EH (cell line): Measurements from ENCODE around the gene RARRES2.
"Not testable (repeated sequence)": the region's sequence is repeated elsewhere in the genome, so short reads cannot be mapped to it uniquely, and the experiment has no call there.

Experiments used
- DNase-seq: peaks from one replicate; pipeline ENCODE4 v3.0.0-alpha.2; 2015; ENCODE audit warnings: low read depth

The RARRES2 gene

DNA sequence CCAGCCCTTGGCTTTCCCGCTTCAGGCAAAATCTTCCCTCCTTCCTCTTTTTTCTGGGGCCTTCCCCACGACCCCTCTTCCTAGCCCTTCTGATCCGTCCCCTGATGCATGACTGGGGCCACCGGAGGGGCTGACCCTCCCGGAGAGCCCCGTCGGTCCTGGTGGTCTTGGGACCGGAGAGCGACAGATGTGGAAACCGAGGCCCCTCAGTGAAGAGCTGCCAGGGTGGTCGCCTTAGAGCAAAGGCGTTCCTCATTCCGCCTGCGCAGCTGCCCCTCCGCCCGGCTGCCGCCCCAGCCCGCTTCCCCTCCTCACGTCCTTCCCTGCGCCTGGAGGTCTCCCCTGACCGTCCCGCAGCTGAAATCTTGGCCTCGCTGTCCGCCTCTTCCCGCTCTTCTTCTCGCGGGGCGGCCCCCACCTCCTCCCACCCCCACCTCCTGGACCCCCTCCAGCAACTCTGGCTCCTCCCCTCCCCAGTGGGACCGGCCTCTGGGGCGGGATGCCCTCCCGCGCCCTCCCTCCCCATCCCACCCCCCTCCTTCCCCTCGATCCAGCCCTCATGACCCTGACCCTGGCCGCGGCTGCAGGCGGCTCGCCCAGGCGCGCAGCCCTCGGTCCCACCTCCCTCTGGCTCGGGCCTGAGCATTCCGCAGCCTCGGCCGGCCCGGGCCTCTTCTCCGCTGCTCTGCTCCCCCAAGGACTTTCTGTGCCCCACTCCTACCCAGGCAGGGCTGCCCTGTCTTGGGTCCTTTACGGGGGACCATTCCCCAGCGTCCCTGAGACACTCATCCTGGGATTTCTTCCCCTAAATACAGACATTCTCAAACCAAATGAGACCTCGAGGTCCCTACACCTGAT, at the start of gene RARRES2:
TSS of gene RARRES2 (minus strand) at position 367 of the 858 bp plus-strand sequence. CDS start 1,020 bp downstream, outside the sequence.
- no peak for DNase-seq

- DNase-seq: peak; percentile 38
These were observed 48.8 kb upstream of the RARRES2 start for GRCh38 chr7:150390205-150390604.

- DNase-seq: no peak
These were observed 48.0 kb upstream of the RARRES2 start for GRCh38 chr7:150389532-150389816.

DNA sequence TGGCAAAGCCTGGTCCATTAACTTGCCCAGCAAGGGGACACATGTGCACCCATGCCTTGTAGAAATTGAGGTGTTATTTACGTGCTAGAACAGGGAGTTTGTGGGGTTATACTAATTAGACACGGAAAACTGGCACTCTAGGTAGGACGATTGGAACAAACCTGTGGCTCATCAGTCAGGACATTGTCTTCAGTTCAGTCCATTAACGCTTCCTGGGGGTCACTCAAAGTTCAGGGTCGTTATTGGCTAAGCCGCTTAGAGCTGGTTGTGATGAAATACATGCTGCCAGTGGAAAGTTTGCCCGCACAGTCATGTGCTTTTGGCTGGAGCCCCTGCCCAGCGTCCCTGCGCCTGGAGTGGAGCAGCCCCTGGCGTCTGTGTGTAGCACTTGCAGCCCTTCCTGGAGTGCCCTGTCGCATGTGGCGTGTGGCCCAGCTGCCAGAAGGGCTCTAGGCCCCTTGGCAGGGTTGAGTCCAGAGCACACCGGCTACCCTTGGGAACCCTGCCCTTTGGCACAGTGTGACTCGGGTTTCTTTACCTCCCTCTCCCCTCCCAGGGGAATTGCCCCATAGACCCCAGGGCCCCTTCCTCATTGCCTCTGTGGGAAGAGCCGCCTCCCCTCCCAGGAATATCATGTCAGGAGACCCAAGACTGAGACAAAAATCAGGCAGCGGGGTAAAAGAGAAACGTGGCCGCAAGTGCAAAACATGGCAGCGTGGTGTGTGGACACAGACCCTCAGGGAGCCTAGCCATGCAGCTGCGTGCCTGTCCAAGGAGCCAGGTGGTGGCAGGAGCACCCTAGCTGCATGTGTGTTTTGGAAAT, 47.5 kb upstream of the RARRES2 start:
- DNase-seq: no peak

DNA sequence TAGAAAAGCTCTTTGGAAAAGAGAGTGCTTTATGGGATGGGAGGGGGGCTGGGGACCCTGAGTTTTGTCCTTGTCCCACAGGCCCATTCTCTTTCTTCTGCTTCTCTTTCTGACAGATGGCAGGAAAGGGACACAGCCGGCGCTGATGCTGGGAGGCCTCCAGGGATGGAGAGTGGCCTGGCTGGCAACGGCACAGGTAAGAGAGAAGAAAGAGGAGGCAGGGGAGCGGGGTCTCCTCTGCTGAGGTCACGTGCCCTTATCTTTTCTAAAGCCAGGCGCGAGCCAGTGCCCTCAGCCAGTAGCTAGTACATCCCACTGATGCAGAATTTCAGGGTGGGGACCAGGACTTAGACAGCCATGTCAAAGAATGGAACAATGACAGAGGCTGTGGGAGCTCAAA, 46.9 kb upstream of the RARRES2 start:
- DNase-seq: no peak

- not testable (repeated sequence) for DNase-seq
These were observed 44.5 kb upstream of the RARRES2 start for GRCh38 chr7:150385884-150386283.

DNA sequence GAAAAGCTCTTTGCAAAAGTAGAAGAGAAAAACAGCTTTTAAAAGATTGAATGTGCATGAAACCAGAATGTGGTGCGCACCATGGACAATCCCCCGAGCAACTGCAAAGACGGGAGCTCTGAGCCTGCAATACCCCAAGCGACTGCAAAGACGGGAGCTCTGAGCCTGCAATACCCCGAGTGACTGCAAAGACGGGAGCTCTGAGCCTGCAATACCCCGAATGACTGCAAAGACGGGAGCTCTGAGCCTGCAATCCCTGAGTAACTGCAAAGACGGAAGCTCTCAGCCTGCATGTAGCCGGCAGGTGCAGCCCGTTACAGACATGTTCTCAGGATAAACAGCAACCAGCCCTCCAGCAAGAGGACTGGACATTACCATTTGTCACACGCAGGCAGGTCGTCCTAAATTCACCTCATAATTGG, 43.9 kb upstream of the RARRES2 start:
- DNase-seq: no peak

DNA sequence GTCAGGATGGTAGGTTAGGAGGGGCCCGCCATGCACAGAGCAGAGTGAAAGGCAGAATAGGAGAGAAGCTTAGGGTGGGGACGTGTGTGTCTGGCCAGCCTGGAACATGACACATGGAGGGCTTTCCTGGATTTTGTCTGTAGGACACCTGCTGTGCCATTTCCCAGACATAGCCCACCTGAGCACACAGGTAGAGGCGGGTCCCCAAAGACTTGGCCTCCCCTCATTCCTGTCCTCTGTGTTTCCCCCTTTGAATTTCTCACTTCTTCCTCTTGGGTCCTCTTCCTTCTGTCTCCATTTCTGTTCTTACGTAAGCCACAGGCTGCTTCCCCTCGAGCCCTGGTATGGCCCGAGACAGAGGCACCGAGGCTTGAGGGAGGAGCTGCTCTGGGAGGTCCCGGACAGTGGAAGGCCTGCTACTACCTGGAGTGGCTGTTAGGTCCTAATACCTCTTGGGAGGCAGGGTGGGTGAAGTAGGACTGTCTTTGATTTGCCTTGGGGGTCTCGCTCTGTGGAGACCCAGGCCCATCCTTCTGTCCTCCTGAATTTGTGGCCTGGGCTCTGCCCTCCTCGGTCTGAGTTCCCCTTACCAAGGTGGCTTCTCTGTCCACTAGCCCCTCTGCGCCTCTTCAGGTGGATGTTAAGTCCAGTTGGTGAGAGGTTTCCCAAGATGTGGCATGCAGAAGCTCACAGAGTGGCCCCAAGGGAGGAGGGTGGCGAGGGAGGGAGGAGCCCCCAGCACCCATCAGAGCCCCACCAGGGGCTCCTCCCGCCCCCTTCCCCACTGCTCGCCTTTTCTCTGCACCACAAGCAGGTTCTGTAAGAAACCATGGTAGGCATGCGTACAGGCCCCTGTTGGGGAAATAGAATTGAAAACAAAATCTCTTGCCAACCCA, 43.2 kb upstream of the RARRES2 start:
- DNase-seq: no peak

DNA sequence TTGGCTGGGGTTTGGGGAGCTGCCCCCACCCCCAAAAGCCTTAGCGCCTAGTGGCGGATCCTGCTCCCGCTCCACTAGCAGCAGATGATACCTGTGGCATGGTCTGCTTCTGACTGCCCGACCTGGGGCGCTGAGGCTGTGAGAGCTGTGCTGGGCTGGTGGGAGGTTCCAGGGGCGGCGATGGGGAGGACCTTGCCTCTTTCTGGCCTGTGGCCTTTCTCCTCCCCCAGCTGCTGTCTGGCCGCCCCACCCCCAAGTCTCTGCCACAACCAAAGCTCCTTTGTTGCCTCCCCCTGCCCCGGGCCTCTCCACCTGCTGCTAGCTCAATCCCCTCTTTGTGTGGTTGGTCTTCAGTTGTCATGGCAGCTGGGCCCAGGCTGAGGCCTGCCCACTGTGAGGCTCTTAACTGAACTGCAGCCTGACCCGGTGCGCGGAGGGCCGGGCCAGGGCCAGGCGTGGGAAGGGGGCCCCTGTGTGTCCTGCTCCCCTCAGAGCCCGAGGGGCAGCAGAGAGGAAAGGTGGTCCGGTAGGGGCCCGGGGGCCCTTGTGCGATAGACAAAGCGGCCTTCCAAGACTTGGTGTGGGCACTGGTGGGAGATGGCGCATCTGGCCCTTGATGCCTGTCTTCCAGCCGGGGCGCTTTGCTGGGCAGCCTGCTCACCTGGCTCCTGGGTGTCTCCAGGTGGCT, 42.4 kb upstream of the RARRES2 start:
- DNase-seq: no peak

- DNase-seq: no peak
These were observed 41.4 kb upstream of the RARRES2 start for GRCh38 chr7:150382844-150383225.

- no peak for DNase-seq
These were observed 40.9 kb upstream of the RARRES2 start for GRCh38 chr7:150382123-150382843.

DNA sequence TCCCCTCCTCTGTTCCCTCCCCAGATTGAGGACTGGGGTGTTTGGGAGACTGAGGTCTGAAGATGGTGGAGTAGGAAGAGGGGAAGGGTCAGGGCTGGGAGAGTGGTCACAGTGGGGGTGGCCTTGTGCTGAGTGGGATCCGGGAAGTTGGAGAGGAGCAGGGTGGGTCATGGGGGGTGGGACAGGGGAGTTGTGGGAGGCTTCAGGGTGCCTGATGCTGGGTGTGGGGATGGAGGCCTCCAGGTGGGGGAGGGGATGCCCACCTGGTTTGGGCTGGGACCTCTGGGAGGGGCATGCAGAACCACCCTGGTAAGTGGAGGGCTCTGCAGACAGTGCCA, 40.3 kb upstream of the RARRES2 start:
- DNase-seq: no peak

DNA sequence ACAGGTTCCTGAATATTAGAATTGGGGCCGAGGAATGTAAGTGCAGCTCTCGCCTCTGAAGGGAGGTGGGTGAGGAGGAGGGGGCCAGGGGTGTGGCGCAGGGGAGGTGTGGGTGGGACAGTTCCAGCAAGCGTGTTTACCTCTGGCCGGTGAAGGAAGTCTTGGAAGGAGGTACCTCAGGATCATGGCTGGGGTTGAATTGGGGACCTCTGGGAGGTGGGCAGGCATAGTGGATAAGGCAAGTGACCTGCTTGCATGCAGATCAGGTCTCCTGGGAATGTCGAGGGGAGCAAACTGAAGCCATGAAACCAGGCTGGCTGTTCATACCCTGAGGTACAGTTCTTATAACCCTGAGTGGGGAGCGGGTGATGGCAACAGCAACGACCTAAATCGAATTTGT, 39.7 kb upstream of the RARRES2 start:
- DNase-seq: no peak

- DNase-seq: no peak
These were observed 39.0 kb upstream of the RARRES2 start for GRCh38 chr7:150380463-150380862.

- DNase-seq: peak; percentile 40
These were observed 38.3 kb upstream of the RARRES2 start for GRCh38 chr7:150379441-150380379.

GRCh38 chr7:150378853-150379440, 37.5 kb upstream of the RARRES2 start, which contains the start of gene ZNF775:
Gene ZNF775, plus strand, starts transcription at chr7:150379330. Its CDS starts 9,141 bp downstream, at chr7:150388471.
- DNase-seq: peak; percentile 96

- DNase-seq: peak; percentile 80
These were observed 36.9 kb upstream of the RARRES2 start for GRCh38 chr7:150378115-150378852.

DNA sequence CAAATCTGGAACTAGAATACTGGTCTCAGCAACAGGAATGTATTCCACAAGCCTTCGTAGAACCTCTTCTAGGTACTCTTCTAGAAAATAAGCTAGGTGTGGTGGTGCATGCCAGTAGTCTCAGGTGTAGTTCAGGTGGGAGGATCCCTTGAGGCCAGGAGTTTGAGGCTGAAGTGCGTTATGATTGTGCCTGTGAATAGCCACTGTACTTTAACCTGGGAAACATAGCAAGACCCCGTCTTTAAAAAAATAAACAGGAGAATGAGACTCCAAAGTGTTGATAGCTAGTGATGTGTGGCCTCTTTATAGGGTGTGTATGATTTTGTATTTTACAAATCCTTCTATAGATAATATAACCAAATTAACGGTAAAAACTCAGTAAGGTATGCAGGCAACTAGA, 36.2 kb upstream of the RARRES2 start:
- no peak for DNase-seq

DNA sequence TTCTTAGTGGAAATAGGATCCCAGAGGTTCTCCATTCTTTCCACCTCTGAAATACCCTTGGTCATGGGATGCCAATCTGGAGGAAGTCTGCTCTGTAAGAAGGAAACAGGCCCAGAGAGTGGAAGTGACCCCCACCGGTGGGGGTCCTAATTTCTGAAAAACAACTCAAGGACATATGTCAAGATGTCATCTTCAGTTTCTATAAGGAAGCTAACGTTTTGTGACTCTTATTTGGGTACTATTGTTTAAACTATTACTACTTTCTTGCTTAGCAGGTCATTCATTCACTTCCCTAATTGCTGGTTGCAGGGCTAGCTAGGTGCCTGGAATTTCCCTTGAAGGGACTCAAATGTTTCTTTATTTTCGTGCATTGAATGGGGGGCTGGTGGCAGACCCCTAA, 35.8 kb upstream of the RARRES2 start:
- no peak for DNase-seq
